Upper lobe of right lung (tissue), 1 donor: ENCODE measurements around the gene UBE2QL1. TPM values are rescaled to one million over a fixed set of nuclear protein-coding genes. Genes with fewer than 3 reads are reported as not detected.

Source experiments
- ATAC-seq: fragments of 200-7000 bp; cut with Tn5 transposase; one replicate; pipeline ENCODE4 v1.9.1; 2020; ENCODE audit warnings: mild to moderate bottlenecking, moderate library complexity
- DNase-seq: peaks from one replicate; pipeline ENCODE4 v3.0.0-alpha.2; 2020
- H3K27ac ChIP-seq: fragments of 200-600 bp; one replicate; pipeline ENCODE4 v1.8.0; 2022
- H3K27me3 ChIP-seq: fragments of 200-600 bp; one replicate; pipeline ENCODE4 v1.8.0; 2022; ENCODE audit warnings: mild to moderate bottlenecking
- H3K36me3 ChIP-seq: fragments of 200-600 bp; one replicate; pipeline ENCODE4 v1.8.0; 2022
- H3K4me1 ChIP-seq: fragments of 200-600 bp; one replicate; pipeline ENCODE4 v1.8.0; 2022
- H3K4me3 ChIP-seq: fragments of 200-600 bp; one replicate; pipeline ENCODE4 v1.8.0; 2022; ENCODE audit warnings: mild to moderate bottlenecking
- H3K9me3 ChIP-seq: fragments of 200-600 bp; one replicate; pipeline ENCODE4 v1.8.0; 2022
- intact Hi-C: fragments of 100-400 bp; cut with DNase I; formaldehyde crosslinking; loops from one replicate; pipeline ENCODE4 v1.11.0; 2022
- total RNA-seq: library from RNA; stranded (reverse); fragmentation: NEBNext Ultra II Directional; extraction: Animal tissue kit (Norgen Biotek cat#: 25700); gene quantifications from one replicate; pipeline ENCODE4 v1.2.1, GENCODE V29; 2021
- TF ChIP-seq, protein P1 (sequence below): fragments of 200-600 bp; IDR thresholded peaks from one replicate; pipeline ENCODE4 v1.8.0; 2022; ENCODE audit warnings: antibody characterized with exemption
- donor health status: DM: no; HTN: yes; CAD: no; lungs with severe emphysema.

Gene UBE2QL1
- total RNA-seq, 1 donor from 2014 or later: not detected

DNA sequence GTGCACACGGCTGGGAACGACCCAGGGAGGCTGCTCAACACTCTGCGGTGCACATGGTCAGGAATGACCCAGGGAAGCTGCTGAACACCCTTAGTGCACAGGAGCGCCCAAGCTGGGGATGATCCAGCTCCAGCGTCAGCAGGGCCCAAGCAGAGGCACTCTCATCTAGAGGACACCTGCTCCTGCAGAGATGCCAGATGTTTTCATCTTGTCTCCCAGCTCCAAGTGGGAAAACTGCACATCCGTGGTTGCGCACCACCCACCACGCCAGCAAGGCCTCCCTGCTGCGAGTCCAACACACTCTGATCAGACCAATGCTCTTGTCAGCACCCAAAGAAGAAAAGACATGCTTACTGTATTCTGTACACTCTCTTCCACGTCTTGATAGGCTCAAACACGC, 34.1 kb downstream of the UBE2QL1 start:
- no peaks in the 10 kb centered on the region for H3K4me1 ChIP-seq
- peaks cover 6% of the 10 kb centered on the region for H3K27me3 ChIP-seq
- H3K9me3 ChIP-seq: no peaks in the 10 kb centered on the region
- no peak overlapping the region for H3K27ac ChIP-seq
- no peaks in the 10 kb centered on the region for H3K36me3 ChIP-seq
- ATAC-seq (no peak), DNase-seq (no peak)
- TF ChIP-seq, protein P1, sequence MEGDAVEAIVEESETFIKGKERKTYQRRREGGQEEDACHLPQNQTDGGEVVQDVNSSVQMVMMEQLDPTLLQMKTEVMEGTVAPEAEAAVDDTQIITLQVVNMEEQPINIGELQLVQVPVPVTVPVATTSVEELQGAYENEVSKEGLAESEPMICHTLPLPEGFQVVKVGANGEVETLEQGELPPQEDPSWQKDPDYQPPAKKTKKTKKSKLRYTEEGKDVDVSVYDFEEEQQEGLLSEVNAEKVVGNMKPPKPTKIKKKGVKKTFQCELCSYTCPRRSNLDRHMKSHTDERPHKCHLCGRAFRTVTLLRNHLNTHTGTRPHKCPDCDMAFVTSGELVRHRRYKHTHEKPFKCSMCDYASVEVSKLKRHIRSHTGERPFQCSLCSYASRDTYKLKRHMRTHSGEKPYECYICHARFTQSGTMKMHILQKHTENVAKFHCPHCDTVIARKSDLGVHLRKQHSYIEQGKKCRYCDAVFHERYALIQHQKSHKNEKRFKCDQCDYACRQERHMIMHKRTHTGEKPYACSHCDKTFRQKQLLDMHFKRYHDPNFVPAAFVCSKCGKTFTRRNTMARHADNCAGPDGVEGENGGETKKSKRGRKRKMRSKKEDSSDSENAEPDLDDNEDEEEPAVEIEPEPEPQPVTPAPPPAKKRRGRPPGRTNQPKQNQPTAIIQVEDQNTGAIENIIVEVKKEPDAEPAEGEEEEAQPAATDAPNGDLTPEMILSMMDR: no peak
- H3K4me3 ChIP-seq: no peak overlapping the region
- intact Hi-C loops: no loop called here

DNA sequence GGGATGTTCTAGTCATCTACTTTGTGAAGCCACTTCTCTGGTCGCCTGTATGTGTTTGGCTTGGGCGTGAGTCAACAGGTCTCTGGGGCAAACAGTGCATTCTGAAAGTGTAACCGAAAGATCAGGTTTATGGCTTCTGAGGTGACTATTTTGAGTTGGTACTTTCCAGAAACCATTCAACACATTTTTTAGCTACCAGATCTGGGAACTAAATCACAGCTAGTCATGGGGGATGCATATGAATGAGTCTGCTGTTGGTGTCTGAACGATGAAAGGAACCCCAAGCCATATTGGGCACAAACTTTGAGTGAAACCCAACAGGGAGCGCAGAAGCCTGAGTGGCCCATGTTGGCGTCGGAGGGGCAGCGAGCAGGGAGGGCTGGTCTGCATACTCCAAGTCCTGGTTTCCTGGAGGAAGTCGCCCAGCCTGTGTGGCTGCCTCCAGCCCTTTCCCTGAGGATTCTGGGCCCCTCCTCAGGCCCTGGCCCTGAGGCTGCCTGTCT, 35.3 kb downstream of the UBE2QL1 start:
- H3K27ac ChIP-seq: no peak overlapping the region
- H3K4me3 ChIP-seq: no peak overlapping the region
- intact Hi-C loops: no loop called here
- H3K9me3 ChIP-seq: no peaks in the 10 kb centered on the region
- H3K4me1 ChIP-seq: no peaks in the 10 kb centered on the region
- TF ChIP-seq, protein P1: no peak
- no peaks in the 10 kb centered on the region for H3K36me3 ChIP-seq
- ATAC-seq (no peak), DNase-seq (no peak)
- H3K27me3 ChIP-seq: peaks cover 6% of the 10 kb centered on the region

DNA sequence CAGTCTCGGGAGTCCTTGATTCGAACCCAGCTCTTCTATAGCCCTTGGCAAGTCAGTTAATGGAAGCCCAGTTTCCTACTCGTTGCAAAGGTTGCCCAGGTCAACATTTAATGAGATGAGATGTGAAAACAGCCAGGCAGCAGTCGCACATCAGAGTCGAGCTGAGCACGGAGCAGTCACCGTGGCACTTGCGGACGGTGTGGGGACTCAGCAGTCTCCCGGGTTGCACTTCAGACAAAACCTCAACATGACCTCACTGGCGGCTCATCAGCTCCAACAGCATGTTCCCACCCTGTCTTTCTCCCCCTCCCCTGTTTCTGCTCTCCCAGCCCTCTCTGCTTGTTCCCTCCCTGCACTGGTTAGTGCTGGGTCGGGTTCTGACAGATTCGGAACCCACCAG, 35.8 kb downstream of the UBE2QL1 start:
- TF ChIP-seq, protein P1: no peak
- H3K4me3 ChIP-seq: no peak overlapping the region

DNA sequence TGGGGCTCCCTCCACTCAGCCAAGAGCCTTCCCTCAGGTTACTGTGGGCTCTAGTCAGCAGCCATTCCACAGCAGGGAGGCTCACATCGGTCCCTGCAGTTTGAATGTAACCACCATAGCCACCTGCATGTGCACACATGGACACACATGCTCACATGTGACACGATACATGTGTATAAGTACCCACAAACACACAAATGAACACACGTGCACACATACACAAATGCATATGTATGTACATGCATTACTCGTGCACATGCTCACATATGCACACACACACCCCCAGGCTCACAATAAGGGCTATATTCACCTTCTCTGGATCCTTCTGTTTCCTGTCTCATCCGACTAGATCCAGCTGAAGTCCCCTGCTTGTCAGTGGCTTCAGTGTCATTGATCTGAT, 36.2 kb downstream of the UBE2QL1 start:
- H3K9me3 ChIP-seq: no peaks in the 10 kb centered on the region
- H3K27me3 ChIP-seq: peaks cover 6% of the 10 kb centered on the region
- intact Hi-C loops: no loop called here
- no peak for ATAC-seq
- H3K36me3 ChIP-seq: no peaks in the 10 kb centered on the region
- no peak for DNase-seq
- no peak overlapping the region for H3K27ac ChIP-seq
- TF ChIP-seq, protein P1: no peak
- H3K4me3 ChIP-seq: no peak overlapping the region
- H3K4me1 ChIP-seq: no peaks in the 10 kb centered on the region

More for the DNA sequence above, 35.8 kb downstream of the UBE2QL1 start:
- Histone ChIP-seq H3K4me1 (no peaks in the 10 kb centered on the region), H3K27me3 (peaks cover 6% of the 10 kb centered on the region), H3K9me3 (no peaks in the 10 kb centered on the region), H3K27ac (no peak overlapping the region), H3K36me3 (no peaks in the 10 kb centered on the region)
- ATAC-seq (no peak), DNase-seq (no peak)
- intact Hi-C loops: no loop called here

DNA sequence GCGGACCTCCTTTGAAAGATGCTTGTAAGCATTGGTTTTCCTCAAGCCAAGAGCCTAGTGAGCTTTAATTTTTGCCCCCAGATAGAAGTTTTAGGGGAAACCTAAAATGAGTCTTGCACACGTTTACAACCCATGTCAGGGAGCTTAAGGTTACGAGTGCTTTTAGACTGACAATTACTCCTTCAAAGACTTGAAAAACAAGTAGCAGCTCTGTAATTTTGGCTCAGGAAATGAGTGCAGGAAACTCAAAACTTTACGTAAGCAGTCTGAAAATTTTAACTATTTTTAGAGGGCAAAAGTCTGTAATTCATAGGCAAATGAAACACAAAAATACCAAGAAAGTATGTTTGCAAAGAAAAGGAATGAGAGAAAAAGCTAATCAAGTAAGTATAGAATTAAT, 36.8 kb downstream of the UBE2QL1 start:
- H3K27ac ChIP-seq: no peak overlapping the region
- ATAC-seq (no peak), DNase-seq (no peak)
- peaks cover 6% of the 10 kb centered on the region for H3K27me3 ChIP-seq
- intact Hi-C loops: no loop called here
- H3K4me3 ChIP-seq: no peak overlapping the region
- TF ChIP-seq, protein P1: no peak
- no peaks in the 10 kb centered on the region for H3K4me1 ChIP-seq
- H3K9me3 ChIP-seq: no peaks in the 10 kb centered on the region
- no peaks in the 10 kb centered on the region for H3K36me3 ChIP-seq

DNA sequence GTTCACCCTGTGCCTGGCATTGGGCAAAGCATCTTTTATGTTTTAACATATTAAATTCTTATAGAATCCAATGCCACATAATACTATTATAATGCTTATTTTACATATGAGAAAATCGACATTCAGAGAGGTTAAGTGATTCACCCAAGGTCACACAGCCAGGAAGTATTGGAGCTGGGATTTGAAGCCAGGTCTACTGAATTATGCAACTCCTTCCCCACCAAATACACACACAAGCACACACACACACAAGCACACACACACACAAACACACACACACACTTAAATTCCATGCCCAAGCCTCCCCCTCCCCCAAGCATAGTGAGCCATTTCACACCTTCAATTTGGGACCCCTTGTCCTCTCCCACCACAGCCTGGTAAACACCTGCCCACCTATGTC, 37.4 kb downstream of the UBE2QL1 start:
- no peaks in the 10 kb centered on the region for H3K36me3 ChIP-seq
- no peak for ATAC-seq
- TF ChIP-seq, protein P1: no peak
- no peak for DNase-seq
- H3K27me3 ChIP-seq: peaks cover 6% of the 10 kb centered on the region
- no peak overlapping the region for H3K27ac ChIP-seq
- intact Hi-C loops: no loop called here
- H3K4me3 ChIP-seq: no peak overlapping the region
- H3K9me3 ChIP-seq: no peaks in the 10 kb centered on the region
- no peaks in the 10 kb centered on the region for H3K4me1 ChIP-seq
